GM12878 (cell line): ENCODE results near the gene FAM9C. TPM values are rescaled to one million over a fixed set of nuclear protein-coding genes. Genes with fewer than 3 reads are reported as not detected.

ENCODE experiments used
- CBFB ChIP-seq: IDR thresholded peaks from 2 replicates; pipeline ENCODE4 v1.6.1; 2016; ENCODE audit warnings: antibody characterized with exemption, low read depth
- IKZF2 ChIP-seq, 2 experiments: fragments of 450-650 bp; IDR thresholded peaks; 2 replicates each; pipeline ENCODE4 v1.6.1; 2017; ENCODE audit warnings: mild to moderate bottlenecking in 2 of 2, moderate library complexity in 2 of 2
- KAT2A ChIP-seq: conservative IDR thresholded peaks from 2 replicates; pipeline ENCODE4 v1.6.1; 2011; ENCODE audit warnings: low read depth, low read length; ENCODE audit not compliant: control insufficient read depth
- KLF5 ChIP-seq: fragments of 450-650 bp; IDR thresholded peaks from 2 replicates; pipeline ENCODE4 v1.6.1; 2014; ENCODE audit warnings: mild to moderate bottlenecking; ENCODE audit not compliant: partially characterized antibody
- NBN ChIP-seq: fragments of 450-650 bp; IDR thresholded peaks from 2 replicates; pipeline ENCODE4 v1.6.1; 2016
- NR2F1 ChIP-seq: fragments of 450-650 bp; conservative IDR thresholded peaks from 2 replicates; pipeline ENCODE4 v1.6.1; 2017; ENCODE audit warnings: mild to moderate bottlenecking
- PAX8 ChIP-seq: fragments of 450-650 bp; IDR thresholded peaks from 2 replicates; pipeline ENCODE4 v1.6.1; 2017; ENCODE audit warnings: mild to moderate bottlenecking, moderate library complexity
- PML ChIP-seq: IDR thresholded peaks from 2 replicates; pipeline ENCODE4 v1.6.1; 2012; ENCODE audit warnings: low read length, inconsistent platforms
- POLR2AphosphoS5 ChIP-seq: IDR thresholded peaks from 2 replicates; pipeline ENCODE4 v1.6.1; 2011; ENCODE audit warnings: mild to moderate bottlenecking, low read length, inconsistent platforms
- TAF1 ChIP-seq: IDR thresholded peaks from 2 replicates; pipeline ENCODE4 v1.6.1; 2011; ENCODE audit warnings: mild to moderate bottlenecking, low read depth, low read length, borderline replicate concordance
- TBL1XR1 ChIP-seq: IDR thresholded peaks from 2 replicates; pipeline ENCODE4 v1.6.1; 2012; ENCODE audit warnings: low read depth, low read length, improper control_type of control experiment
- ZNF622 ChIP-seq: fragments of 450-650 bp; IDR thresholded peaks from 2 replicates; pipeline ENCODE4 v1.6.1; 2017; ENCODE audit warnings: mild to moderate bottlenecking, inconsistent platforms
- ZZZ3 ChIP-seq: IDR thresholded peaks from 2 replicates; pipeline ENCODE4 v1.6.1; 2011; ENCODE audit warnings: low read depth; ENCODE audit not compliant: control insufficient read depth, insufficient read length
- polyA plus RNA-seq, 11 experiments: library from polyadenylated mRNA; depleted of rRNA in 4 of 11; unstranded in 6 of 11; stranded (reverse) in 5 of 11; fragments of >200 nt; fragmentation: Nextera tagmentation in 4 of 11; fragmentation: Illumina TruSeq in 1 of 11; extraction: Ambion mirVana in 4 of 11; extraction: Trizol in 1 of 11; gene quantifications; 1 replicate in 1 of 11; 2 replicates in 10 of 11; pipeline versions ENCODE4 v1.2.1 to v1.2.3, GENCODE V29; 2011 to 2016; ENCODE audit warnings: inconsistent platforms in 2 of 11, missing spikeins in 2 of 11, low read depth in 1 of 11
- total RNA-seq, 4 experiments: library from RNA; depleted of rRNA in 3 of 4; stranded (reverse); fragments of >200 nt in 3 of 4; fragmentation: Illumina TruSeq in 1 of 4; extraction: Trizol in 1 of 4; gene quantifications; 2 replicates each; pipeline versions ENCODE4 v1.2.1 to v1.2.3, GENCODE V29; 2013 to 2021
- TF ChIP-seq, protein P1 (sequence below): fragments of 450-650 bp; IDR thresholded peaks from 2 replicates; pipeline ENCODE4 v1.6.1; 2018; ENCODE audit warnings: borderline replicate concordance, mild to moderate bottlenecking; ENCODE audit not compliant: partially characterized antibody
- TF ChIP-seq, protein P2 (sequence below): fragments of 450-650 bp; formaldehyde crosslinking; IDR thresholded peaks from 2 replicates; pipeline ENCODE4 v1.4.0; 2020; ENCODE audit warnings: mild to moderate bottlenecking, moderate library complexity
- TF ChIP-seq, protein P3 (sequence below), 3 experiments: IDR thresholded peaks in 2 of 3; conservative IDR thresholded peaks in 1 of 3; 2 replicates each; pipeline ENCODE4 v1.5.1; 2011; ENCODE audit warnings: low read depth in 3 of 3, low read length in 3 of 3, mild to moderate bottlenecking in 3 of 3, control low read depth in 2 of 3, moderate library complexity in 2 of 3, inconsistent platforms in 1 of 3, mixed read lengths in 1 of 3; ENCODE audit not compliant: control insufficient read depth in 2 of 3, insufficient read depth in 1 of 3; ENCODE audit errors: extremely low read depth in 1 of 3
- TF ChIP-seq, protein P4 (sequence below): fragments of 450-650 bp; IDR thresholded peaks from 2 replicates; pipeline ENCODE4 v1.6.1; 2016; ENCODE audit warnings: mild to moderate bottlenecking
- TF ChIP-seq, protein P5 (sequence below): IDR thresholded peaks from 2 replicates; pipeline ENCODE4 v1.6.1; 2011; ENCODE audit warnings: borderline replicate concordance, low read depth, mild to moderate bottlenecking, moderate library complexity, low read length; ENCODE audit not compliant: insufficient read depth, poor library complexity, severe bottlenecking

FAM9C gene
- total and polyA plus RNA-seq, 10 of the 15 experiments (the other 5 are each of a cell fraction or from before 2014, with no cell fraction given), result 0.01 to 0.03 TPM; not detected in 8

DNA sequence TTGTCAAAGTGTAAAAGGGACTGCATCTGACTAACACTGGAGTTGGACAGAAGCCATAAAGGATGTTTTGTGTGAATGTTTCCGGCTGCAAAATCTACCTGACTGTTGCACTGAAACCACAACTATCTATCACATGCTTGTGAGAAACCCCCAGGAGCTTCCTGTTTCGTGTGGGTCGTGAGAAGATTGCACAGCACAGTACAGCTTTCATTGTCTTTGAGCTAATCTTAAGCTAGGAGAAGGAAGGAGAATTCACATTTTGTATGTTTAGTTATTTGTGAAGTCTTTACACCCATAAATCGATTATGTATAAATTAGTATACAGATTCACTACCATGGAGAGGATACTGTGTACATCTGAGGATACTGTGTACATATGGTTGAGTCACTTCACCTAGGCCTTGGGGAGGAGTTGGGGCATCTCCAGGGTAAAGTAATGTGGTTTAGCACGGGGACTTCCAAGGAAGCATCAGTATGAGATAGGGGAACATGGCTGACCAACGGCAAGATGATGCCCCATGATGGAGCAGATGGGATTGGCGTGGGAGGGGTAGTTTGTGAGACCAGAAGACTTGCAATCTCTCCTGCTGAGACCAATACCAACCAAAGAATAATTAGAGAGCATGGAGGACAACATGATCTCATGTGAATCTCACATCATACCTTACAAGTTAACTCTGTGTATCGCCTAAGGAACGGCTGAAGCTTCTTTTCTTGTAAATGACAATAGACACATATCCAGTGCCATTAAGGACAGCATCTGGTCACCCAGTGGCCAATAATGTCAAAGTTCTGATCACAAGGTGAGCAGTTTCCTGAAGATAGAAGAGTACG lies 43.1 kb upstream of the FAM9C start (continued):
- TF ChIP-seq, protein P1, sequence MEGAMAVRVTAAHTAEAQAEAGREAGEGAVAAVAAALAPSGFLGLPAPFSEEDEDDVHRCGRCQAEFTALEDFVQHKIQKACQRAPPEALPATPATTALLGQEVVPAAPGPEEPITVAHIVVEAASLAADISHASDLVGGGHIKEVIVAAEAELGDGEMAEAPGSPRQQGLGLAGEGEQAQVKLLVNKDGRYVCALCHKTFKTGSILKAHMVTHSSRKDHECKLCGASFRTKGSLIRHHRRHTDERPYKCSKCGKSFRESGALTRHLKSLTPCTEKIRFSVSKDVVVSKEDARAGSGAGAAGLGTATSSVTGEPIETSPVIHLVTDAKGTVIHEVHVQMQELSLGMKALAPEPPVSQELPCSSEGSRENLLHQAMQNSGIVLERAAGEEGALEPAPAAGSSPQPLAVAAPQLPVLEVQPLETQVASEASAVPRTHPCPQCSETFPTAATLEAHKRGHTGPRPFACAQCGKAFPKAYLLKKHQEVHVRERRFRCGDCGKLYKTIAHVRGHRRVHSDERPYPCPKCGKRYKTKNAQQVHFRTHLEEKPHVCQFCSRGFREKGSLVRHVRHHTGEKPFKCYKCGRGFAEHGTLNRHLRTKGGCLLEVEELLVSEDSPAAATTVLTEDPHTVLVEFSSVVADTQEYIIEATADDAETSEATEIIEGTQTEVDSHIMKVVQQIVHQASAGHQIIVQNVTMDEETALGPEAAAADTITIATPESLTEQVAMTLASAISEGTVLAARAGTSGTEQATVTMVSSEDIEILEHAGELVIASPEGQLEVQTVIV, result no peak
- TF ChIP-seq TAF1 (peak; percentile 55; the same call in 1 of the 2 replicates), IKZF2 (IDR thresholded peaks at IDR 0.05) (no peak), KLF5 (peak; percentile 31), ZZZ3 (no peak), PML (no peak), NBN (peak; percentile 59; the same call in 1 of the 2 replicates), TBL1XR1 (no peak), PAX8 (no peak), CBFB (peak; percentile 93), POLR2AphosphoS5 (peak; percentile 68; the same call in 1 of the 2 replicates), NR2F1 (no peak), KAT2A (no peak), ZNF622 (no peak)
- TF ChIP-seq, protein P2, sequence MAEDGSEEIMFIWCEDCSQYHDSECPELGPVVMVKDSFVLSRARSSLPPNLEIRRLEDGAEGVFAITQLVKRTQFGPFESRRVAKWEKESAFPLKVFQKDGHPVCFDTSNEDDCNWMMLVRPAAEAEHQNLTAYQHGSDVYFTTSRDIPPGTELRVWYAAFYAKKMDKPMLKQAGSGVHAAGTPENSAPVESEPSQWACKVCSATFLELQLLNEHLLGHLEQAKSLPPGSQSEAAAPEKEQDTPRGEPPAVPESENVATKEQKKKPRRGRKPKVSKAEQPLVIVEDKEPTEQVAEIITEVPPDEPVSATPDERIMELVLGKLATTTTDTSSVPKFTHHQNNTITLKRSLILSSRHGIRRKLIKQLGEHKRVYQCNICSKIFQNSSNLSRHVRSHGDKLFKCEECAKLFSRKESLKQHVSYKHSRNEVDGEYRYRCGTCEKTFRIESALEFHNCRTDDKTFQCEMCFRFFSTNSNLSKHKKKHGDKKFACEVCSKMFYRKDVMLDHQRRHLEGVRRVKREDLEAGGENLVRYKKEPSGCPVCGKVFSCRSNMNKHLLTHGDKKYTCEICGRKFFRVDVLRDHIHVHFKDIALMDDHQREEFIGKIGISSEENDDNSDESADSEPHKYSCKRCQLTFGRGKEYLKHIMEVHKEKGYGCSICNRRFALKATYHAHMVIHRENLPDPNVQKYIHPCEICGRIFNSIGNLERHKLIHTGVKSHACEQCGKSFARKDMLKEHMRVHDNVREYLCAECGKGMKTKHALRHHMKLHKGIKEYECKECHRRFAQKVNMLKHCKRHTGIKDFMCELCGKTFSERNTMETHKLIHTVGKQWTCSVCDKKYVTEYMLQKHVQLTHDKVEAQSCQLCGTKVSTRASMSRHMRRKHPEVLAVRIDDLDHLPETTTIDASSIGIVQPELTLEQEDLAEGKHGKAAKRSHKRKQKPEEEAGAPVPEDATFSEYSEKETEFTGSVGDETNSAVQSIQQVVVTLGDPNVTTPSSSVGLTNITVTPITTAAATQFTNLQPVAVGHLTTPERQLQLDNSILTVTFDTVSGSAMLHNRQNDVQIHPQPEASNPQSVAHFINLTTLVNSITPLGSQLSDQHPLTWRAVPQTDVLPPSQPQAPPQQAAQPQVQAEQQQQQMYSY (CRISPR knock-in tag), result 0 out of 2 replicates have a peak, but pooled peaks have one; percentile 64
- TF ChIP-seq, protein P3, sequence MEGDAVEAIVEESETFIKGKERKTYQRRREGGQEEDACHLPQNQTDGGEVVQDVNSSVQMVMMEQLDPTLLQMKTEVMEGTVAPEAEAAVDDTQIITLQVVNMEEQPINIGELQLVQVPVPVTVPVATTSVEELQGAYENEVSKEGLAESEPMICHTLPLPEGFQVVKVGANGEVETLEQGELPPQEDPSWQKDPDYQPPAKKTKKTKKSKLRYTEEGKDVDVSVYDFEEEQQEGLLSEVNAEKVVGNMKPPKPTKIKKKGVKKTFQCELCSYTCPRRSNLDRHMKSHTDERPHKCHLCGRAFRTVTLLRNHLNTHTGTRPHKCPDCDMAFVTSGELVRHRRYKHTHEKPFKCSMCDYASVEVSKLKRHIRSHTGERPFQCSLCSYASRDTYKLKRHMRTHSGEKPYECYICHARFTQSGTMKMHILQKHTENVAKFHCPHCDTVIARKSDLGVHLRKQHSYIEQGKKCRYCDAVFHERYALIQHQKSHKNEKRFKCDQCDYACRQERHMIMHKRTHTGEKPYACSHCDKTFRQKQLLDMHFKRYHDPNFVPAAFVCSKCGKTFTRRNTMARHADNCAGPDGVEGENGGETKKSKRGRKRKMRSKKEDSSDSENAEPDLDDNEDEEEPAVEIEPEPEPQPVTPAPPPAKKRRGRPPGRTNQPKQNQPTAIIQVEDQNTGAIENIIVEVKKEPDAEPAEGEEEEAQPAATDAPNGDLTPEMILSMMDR (IDR thresholded peaks at IDR 0.05 in 2 of 3, conservative IDR thresholded peaks at IDR 0.05 in 1 of 3; ENCODE audit: control insufficient read depth in 2 of 3, extremely low read depth in 1 of 3, insufficient read depth in 1 of 3, low read depth in 3 of 3, low read length in 3 of 3), result no peak
- TF ChIP-seq, protein P4, sequence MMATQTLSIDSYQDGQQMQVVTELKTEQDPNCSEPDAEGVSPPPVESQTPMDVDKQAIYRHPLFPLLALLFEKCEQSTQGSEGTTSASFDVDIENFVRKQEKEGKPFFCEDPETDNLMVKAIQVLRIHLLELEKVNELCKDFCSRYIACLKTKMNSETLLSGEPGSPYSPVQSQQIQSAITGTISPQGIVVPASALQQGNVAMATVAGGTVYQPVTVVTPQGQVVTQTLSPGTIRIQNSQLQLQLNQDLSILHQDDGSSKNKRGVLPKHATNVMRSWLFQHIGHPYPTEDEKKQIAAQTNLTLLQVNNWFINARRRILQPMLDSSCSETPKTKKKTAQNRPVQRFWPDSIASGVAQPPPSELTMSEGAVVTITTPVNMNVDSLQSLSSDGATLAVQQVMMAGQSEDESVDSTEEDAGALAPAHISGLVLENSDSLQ, result peak; percentile 43; the same call in 1 of the 2 replicates
- TF ChIP-seq, protein P5, sequence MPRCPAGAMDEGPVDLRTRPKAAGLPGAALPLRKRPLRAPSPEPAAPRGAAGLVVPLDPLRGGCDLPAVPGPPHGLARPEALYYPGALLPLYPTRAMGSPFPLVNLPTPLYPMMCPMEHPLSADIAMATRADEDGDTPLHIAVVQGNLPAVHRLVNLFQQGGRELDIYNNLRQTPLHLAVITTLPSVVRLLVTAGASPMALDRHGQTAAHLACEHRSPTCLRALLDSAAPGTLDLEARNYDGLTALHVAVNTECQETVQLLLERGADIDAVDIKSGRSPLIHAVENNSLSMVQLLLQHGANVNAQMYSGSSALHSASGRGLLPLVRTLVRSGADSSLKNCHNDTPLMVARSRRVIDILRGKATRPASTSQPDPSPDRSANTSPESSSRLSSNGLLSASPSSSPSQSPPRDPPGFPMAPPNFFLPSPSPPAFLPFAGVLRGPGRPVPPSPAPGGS, result peak; percentile 96
